Dendritic cell treated with granulocyte-macrophage colony-stimulating factor and Interleukin-4, amounts not matched to agents 40 ng/mL and 50 ng/mL, for 4 days (primary cell): ENCODE data around the gene SH3RF3.

ENCODE experiments used
- H3K27ac Mint-ChIP-seq: one replicate; pipeline ENCODE4 v1.8.0; 2022; ENCODE audit warnings: mild to moderate bottlenecking, mixed read lengths
- H3K27me3 Mint-ChIP-seq: one replicate; pipeline ENCODE4 v1.8.0; 2022; ENCODE audit warnings: mild to moderate bottlenecking, mixed read lengths
- H3K36me3 Mint-ChIP-seq: one replicate; pipeline ENCODE4 v1.8.0; 2022; ENCODE audit warnings: low read depth, mixed read lengths
- H3K4me1 Mint-ChIP-seq: one replicate; pipeline ENCODE4 v1.8.0; 2022; ENCODE audit warnings: low read depth, mixed read lengths
- H3K4me3 Mint-ChIP-seq: one replicate; pipeline ENCODE4 v1.8.0; 2022; ENCODE audit warnings: mild to moderate bottlenecking, moderate library complexity, mixed read lengths
- H3K9me3 Mint-ChIP-seq: one replicate; pipeline ENCODE4 v1.8.0; 2022; ENCODE audit warnings: mixed read lengths
- intact Hi-C: fragments of 100-400 bp; cut with micrococcal nuclease; formaldehyde crosslinking; loops from one replicate; pipeline ENCODE4 v1.15.0; 2022

The SH3RF3 gene

DNA sequence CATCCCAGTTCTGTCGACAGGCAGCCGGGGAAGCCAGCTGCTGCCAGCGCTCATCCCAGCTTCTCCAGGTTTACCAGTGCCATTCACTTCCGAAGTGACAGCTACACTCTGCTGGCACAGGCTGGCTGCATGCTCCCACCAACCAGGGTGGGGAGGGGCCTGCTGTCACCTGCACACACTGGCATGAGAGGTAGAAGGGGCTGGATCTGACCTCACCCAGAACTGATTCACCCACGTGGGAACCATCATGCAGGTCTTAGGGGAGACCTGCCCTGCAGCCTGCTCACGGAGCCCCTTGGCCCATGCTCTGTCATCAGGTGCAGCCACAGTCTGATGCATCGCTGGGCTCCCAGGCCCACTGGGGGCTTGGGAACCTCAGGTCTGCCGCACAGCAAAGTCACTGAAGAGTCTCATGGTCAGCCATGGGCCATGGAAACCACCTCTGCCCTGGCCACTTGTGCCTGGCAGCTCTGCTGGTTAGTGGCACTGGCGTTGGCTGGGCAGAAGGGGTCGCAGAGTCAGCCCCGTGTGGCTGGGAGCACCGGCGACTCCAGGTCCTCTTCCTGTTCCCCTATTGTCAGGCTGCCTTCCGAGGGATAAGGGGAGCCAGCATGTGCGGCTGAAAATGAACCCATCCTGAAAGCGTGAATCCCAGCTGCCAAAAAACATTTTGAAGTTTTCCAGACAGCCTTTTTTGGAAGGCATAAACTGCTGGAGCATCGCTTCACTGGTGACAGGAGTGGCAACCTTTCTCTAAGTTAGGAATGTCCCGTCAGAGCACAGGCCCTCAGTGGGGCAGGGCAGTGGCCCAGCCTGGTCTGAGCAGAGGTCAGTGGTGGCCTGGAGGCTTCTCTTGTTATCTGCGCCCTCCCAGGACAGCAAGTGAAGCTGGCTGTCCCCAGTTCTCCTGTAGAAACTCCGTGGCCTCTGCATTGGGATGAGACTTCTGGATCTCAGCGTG is 327.0 kb downstream of the SH3RF3 start:
- Mint-ChIP-seq H3K4me1 (peaks cover 13% of the 10 kb centered on the region), H3K27ac (no peak overlapping the region), H3K4me3 (no peak overlapping the region), H3K36me3 (no peaks in the 10 kb centered on the region), H3K27me3 (no peaks in the 10 kb centered on the region), H3K9me3 (no peaks in the 10 kb centered on the region)
- intact Hi-C loops: no loop called here

DNA sequence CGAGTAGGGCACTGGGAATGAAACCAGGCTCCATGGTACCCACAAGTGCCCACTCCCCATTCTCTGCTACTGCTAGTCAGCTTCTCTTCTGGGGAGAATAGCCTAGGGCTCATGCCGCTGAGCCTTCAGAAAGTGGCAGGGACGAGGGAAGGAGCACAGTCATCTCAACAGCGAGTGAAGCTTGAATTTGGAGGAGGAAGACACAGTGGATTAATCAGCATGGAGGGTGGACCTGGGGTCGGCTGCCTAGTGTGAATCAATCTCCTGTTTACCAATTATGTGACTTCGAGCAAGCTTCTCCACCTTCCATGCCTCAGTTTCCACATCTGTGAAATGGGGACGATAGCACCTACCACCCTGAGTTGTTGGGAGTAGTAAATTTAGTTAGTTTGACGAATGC is 327.8 kb downstream of the SH3RF3 start:
- no peaks in the 10 kb centered on the region for H3K36me3 Mint-ChIP-seq
- no peaks in the 10 kb centered on the region for H3K27me3 Mint-ChIP-seq
- no peak overlapping the region for H3K4me3 Mint-ChIP-seq
- no peak overlapping the region for H3K27ac Mint-ChIP-seq
- intact Hi-C loops: no loop called here
- peaks cover 8% of the 10 kb centered on the region for H3K4me1 Mint-ChIP-seq
- no peaks in the 10 kb centered on the region for H3K9me3 Mint-ChIP-seq

DNA sequence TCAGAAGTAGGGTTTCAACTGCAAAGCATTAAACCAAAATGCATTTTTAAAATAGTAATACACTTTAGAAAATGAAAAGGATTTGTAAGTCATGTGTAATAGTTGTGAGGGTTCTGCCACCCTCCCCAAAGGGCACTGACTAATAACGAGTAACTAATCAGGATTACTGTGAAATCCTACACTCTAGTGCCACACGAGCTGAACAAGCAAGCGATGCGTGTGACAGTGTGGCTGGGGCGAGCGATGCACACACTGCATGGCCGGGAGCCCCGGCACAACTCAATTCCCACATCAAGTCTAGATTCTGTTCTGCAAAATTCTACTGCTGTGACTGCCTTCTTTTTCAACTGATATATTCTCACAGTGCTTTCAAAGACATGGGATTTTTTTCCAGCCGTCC is 328.4 kb downstream of the SH3RF3 start:
- Mint-ChIP-seq H3K27me3 (no peaks in the 10 kb centered on the region), H3K4me1 (peaks cover 2% of the 10 kb centered on the region), H3K9me3 (no peaks in the 10 kb centered on the region), H3K4me3 (no peak overlapping the region), H3K27ac (no peak overlapping the region), H3K36me3 (no peaks in the 10 kb centered on the region)
- intact Hi-C loops: no loop called here

DNA sequence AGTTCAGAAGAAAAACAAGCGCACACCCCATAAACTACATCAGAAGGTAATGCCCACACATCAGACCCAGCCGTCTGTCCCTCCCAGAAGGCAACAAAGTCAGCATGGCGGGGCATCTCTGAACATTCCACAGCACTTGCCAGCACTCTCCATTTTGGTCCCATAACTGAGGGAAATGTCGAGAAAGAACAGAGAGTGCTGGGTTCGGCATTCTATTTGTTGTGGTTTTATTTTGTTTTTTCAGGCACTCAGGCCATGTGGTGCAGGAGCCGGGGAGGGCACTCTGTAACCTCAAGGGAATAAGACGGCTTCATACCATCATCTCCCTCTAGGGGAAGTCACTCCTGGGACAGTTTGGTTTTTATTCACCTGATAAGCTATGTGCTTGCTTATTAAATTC is 328.8 kb downstream of the SH3RF3 start:
- H3K9me3 Mint-ChIP-seq: no peaks in the 10 kb centered on the region
- H3K4me1 Mint-ChIP-seq: no peaks in the 10 kb centered on the region
- H3K36me3 Mint-ChIP-seq: no peaks in the 10 kb centered on the region
- no peaks in the 10 kb centered on the region for H3K27me3 Mint-ChIP-seq
- intact Hi-C loops: no loop called here
- H3K27ac Mint-ChIP-seq: no peak overlapping the region
- H3K4me3 Mint-ChIP-seq: no peak overlapping the region

DNA sequence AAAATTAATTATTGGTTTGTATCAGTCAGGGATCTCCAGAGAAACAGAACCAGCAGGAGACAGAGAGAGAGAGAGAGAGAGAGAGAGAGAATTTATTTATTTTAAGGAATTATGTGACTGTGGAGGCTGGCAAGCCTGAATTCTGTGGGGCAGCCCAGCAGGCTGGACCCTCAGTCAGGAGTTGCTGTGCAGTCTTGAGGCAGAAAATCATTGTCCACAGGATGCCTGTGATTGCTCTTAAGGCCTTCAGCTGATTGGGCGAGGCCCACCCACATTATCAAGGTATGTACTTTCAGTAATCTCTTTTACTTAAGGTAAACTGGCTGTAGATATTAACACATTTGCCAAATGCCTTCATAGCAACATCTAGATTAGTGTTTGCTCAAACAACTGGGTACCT is 329.5 kb downstream of the SH3RF3 start:
- Mint-ChIP-seq H3K27me3 (no peaks in the 10 kb centered on the region), H3K36me3 (no peaks in the 10 kb centered on the region), H3K4me1 (no peaks in the 10 kb centered on the region), H3K27ac (no peak overlapping the region), H3K9me3 (no peaks in the 10 kb centered on the region), H3K4me3 (no peak overlapping the region)
- intact Hi-C loops: no loop called here

DNA sequence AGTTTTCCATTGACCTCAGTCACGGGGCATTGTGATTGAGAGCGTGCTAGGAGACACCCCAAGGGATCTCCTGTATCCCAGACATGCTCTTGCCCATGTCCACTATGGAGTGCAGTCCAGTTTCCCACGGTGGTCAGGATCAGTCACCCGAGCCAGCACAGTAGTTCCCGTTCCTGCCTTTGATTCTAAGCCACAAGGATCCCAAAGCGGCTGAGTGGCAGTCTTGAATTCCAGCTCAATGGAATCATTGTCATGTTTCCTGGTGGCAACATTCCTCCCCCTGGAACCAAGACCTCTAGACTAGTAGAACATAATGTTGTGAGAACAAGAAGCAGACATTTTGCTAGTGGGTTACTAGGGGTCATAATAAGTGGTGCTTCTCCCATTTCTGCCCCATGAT is 330.5 kb downstream of the SH3RF3 start:
- no peak overlapping the region for H3K4me3 Mint-ChIP-seq
- H3K4me1 Mint-ChIP-seq: no peaks in the 10 kb centered on the region
- H3K36me3 Mint-ChIP-seq: no peaks in the 10 kb centered on the region
- H3K27me3 Mint-ChIP-seq: no peaks in the 10 kb centered on the region
- H3K27ac Mint-ChIP-seq: no peak overlapping the region
- intact Hi-C loops: no loop called here
- H3K9me3 Mint-ChIP-seq: no peaks in the 10 kb centered on the region

DNA sequence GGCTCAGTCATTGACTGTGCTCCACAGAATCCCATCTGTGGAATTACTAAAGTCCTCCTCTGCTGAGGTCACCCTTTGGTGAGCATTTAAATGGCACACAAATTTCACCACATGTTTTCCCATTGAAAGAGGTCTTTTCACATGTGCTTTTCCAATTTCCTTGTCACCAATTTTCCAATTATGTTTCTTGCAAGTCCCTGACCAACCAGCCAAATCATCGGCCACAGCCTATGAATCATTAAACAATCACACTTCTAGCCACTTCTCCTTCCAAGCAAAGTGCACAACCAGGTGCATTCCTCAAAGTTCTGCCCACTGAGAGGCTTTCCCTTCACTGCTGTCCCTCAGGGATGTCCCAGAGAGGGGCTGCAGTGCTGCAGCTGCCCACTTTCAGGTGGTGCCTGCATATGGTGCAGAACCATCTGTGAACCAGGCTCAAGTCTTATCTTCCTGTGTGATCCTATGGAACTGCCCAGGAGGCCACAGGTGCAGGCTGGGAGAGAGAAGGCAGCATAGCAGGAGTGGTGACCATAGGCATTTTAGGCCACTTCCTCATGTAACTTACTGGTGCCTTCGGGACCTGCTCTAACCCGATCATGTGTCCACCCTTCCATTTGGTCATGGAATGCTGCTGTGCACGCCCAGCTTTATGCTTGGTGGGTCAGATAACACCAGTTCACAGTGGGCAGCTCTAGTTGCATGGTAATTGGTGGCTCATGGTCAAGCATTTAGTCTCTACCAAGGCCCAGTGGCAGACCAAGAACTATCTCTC is 331.7 kb downstream of the SH3RF3 start:
- H3K4me1 Mint-ChIP-seq: no peaks in the 10 kb centered on the region

DNA sequence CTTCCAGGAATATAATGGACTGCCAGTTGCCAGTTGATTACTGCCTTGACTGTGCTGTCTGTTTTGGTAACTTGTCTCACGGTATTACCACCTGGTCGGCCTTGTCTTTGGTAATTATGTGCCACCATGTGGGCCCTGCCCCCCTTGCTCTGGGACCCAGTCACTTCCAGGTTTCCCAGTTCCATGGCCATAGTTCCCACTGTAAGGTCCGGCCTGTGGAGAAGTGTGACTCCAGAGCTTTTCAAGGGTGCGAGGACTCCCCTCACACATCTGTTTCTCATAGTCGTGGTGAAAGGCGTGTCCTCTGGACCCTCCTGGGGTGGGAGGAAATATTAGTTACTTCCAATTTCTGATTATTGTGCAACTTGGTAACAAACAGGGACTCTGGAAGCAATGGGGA is 334.2 kb downstream of the SH3RF3 start:
- no peaks in the 10 kb centered on the region for H3K9me3 Mint-ChIP-seq
- intact Hi-C loops: no loop called here

More for the DNA sequence above, 331.7 kb downstream of the SH3RF3 start:
- Mint-ChIP-seq H3K27me3 (no peaks in the 10 kb centered on the region), H3K27ac (no peak overlapping the region), H3K9me3 (no peaks in the 10 kb centered on the region), H3K4me3 (no peak overlapping the region), H3K36me3 (no peaks in the 10 kb centered on the region)
- intact Hi-C loops: no loop called here

DNA sequence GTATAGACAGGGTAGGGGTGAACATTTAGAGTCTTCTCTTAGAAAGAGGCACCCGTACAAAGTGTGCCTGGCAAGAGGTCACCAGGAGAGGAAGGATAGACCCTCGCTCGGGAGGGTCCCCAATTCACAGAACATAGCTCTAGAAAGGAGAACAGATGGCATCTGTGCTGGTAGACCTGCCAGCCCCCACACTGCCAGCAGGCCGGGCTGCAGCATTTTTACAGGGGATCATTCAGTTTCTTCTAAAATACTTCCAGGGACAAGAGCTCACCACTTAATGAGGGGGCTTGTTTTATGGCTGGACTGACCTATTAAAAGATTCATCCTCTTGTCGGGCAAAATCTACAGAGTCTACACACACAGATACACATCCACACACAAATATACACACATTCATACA is 334.9 kb downstream of the SH3RF3 start:
- Mint-ChIP-seq H3K27me3 (no peaks in the 10 kb centered on the region), H3K4me3 (no peak overlapping the region), H3K4me1 (no peaks in the 10 kb centered on the region), H3K27ac (no peak overlapping the region), H3K9me3 (no peaks in the 10 kb centered on the region), H3K36me3 (no peaks in the 10 kb centered on the region)
- intact Hi-C loops: no loop called here

More for the DNA sequence above, 334.2 kb downstream of the SH3RF3 start:
- H3K4me1 Mint-ChIP-seq: no peaks in the 10 kb centered on the region
- H3K27ac Mint-ChIP-seq: no peak overlapping the region
- no peaks in the 10 kb centered on the region for H3K36me3 Mint-ChIP-seq
- H3K4me3 Mint-ChIP-seq: no peak overlapping the region
- H3K27me3 Mint-ChIP-seq: no peaks in the 10 kb centered on the region

DNA sequence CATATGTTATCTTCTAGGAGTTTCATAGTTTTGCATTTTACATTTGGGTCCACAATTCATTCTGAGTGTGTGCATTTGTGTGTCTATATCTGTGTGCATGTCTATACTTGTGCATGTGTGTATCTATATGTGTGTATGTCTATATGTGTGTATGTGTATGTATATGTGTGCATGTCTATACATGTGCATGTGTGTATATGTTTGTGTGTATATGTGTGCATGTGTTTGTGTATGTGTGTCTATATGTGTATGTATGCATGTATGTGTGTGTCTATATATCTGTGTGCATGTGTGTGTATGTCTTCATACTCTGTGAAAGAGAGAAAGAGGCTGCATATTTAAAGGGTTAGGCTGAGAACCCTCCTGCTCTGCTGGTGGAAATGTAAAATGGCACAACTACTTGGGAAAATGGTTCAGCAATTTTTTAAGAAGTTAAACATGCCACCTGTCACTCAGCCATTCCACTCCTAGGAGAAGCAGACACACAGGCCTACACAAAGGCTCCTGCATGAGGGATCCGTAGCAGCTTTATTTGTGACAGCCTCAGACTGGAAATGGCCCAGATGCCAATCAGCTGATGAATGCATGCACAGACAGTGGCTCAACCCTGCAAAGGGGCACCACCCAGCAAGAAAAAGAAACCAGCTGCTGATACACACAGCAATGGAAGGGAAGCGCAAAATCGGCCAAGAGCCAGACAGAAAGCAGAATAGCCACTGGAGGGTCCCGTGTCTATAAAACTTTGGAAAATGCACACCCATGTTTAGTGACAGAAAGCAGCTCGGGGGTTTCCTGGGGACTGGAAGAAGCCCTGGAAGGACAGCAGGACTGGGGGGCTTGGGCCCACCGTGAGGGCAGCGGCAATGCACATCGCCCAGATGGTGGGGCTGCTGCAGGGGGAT is 337.9 kb downstream of the SH3RF3 start:
- Mint-ChIP-seq H3K27me3 (no peaks in the 10 kb centered on the region), H3K9me3 (no peaks in the 10 kb centered on the region), H3K36me3 (no peaks in the 10 kb centered on the region), H3K27ac (no peak overlapping the region), H3K4me3 (no peak overlapping the region), H3K4me1 (peaks cover 5% of the 10 kb centered on the region)
- intact Hi-C loops: no loop called here

DNA sequence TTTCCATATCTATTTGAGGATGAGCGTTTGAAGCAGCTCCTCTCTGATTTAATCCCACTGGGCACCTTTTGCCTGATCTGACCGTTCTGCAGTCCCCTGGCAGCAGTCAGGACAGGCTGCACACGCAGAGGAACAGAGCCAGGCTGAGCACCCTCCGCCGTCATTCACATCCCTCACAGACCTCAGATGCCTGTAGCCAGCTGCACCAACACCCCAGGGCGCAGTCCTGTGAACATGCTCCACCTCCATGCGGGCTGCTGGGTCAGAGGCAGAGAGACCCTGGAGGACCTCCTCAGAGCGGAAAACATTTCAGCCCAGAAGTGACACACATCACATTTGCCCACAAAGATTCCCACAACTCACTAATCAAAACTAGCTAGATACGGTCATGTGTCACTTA is 338.7 kb downstream of the SH3RF3 start:
- no peak overlapping the region for H3K27ac Mint-ChIP-seq
- H3K27me3 Mint-ChIP-seq: no peaks in the 10 kb centered on the region
- no peak overlapping the region for H3K4me3 Mint-ChIP-seq
- no peaks in the 10 kb centered on the region for H3K36me3 Mint-ChIP-seq
- peaks cover 5% of the 10 kb centered on the region for H3K4me1 Mint-ChIP-seq
- no peaks in the 10 kb centered on the region for H3K9me3 Mint-ChIP-seq
- intact Hi-C loops: no loop called here

DNA sequence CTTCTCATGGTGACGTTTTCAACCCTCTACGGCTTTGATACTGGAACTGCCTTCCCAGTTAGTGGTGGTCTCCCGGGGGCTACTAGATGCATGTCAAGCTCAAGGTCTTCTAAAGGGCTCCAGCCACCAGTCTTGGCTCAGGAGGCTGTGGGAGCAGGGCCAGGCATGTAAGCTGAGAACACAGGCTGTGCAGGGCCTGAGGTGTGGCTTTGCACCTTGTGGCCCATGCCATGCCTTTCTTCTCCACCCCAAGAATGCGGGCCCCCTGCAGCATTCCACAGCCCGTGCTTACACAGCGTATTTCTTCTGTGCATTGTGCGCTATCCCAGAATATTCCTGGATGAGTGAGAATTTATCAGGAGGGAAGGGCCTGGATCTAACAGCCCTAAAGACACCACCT is 339.9 kb downstream of the SH3RF3 start:
- H3K4me1 Mint-ChIP-seq: peaks cover 5% of the 10 kb centered on the region
- no peak overlapping the region for H3K4me3 Mint-ChIP-seq
- H3K27ac Mint-ChIP-seq: no peak overlapping the region
- intact Hi-C loops: no loop called here
- no peaks in the 10 kb centered on the region for H3K36me3 Mint-ChIP-seq
- no peaks in the 10 kb centered on the region for H3K9me3 Mint-ChIP-seq
- no peaks in the 10 kb centered on the region for H3K27me3 Mint-ChIP-seq

DNA sequence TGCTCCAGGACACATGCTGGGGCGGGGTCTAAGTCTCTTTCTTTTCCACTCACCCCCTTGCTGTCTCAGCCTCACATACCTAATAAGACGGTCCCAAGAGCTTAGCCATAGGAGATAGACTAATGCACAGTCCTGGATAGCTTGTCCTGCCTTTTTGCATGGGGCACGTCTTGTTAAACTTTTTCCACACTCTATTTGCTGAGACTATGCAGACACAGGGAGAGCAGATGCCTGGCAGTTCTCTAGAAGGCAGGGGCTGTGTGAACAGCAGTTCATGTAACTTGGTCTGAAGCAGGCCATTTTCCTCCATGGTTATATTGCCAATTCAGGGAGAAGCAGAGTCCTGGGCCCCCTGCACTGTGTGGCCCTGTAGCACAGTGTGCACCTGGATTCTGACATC is 342.7 kb downstream of the SH3RF3 start:
- Mint-ChIP-seq H3K27me3 (no peaks in the 10 kb centered on the region), H3K4me1 (peaks cover 5% of the 10 kb centered on the region), H3K36me3 (no peaks in the 10 kb centered on the region), H3K27ac (no peak overlapping the region), H3K4me3 (no peak overlapping the region), H3K9me3 (no peaks in the 10 kb centered on the region)
- intact Hi-C loops: no loop called here
